Stimulated activated CD4-positive, alpha-beta T cell treated with anti-CD3 and anti-CD28 coated beads, Interleukin-12 subunit alpha, Interleukin-12 subunit beta, amount 100 ng/mL, for 4 hours (primary cell): ENCODE data around the gene INAVA.

Source experiments
- DNase-seq: peaks from one replicate; pipeline ENCODE4 v3.0.0-alpha.2; 2020

Gene INAVA

DNA sequence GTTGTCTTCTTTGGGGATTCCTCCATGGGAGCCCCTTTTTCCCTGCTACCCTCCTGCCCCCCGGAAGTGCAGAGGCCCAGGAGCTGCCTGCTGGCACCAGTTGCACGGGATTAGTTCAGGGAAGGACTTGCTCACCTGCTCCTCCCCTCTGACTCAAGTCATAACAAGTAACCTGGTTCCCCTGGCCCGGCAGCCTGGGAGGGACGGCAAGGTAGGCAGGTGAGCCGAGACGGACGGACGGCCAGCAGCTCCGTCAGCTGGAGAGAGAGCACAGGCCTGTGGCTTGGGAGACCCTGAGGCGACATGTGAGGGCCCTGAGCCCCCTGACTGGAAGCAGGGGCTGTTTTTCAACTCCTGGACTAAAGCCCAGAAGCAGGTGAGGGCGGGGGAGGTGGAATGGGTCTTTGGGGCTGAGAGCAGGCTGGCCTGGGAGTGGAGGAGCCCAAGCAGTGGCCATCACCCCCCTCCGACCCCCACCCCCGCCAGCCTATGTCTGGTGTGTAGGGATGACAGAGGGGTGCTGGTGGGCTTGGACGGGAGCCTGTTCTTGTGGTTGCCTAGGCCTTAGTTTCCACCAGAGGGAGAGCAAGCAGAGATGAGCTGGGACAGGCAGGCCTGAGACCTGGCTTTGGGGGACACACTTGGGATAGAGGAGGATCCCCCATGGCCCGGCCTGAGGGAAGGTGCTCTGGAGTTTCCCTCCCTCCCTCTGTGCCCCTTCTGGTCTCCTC is at the start of gene INAVA:
Gene INAVA (plus strand): TSS at position 189 of the 731 bp plus-strand sequence. CDS start 3,501 bp downstream, outside the sequence.
- no peak for DNase-seq

- DNase-seq, result no peak
These were observed 49.3 kb upstream of the INAVA start for GRCh38 chr1:200845360-200845759.

- no peak for DNase-seq
These were observed 48.3 kb upstream of the INAVA start for GRCh38 chr1:200846398-200846797.

- no peak for DNase-seq
These were observed 45.3 kb upstream of the INAVA start for GRCh38 chr1:200849430-200849829.

GRCh38 chr1:200850554-200850953 is 44.1 kb upstream of the INAVA start:
- DNase-seq, result no peak

DNA sequence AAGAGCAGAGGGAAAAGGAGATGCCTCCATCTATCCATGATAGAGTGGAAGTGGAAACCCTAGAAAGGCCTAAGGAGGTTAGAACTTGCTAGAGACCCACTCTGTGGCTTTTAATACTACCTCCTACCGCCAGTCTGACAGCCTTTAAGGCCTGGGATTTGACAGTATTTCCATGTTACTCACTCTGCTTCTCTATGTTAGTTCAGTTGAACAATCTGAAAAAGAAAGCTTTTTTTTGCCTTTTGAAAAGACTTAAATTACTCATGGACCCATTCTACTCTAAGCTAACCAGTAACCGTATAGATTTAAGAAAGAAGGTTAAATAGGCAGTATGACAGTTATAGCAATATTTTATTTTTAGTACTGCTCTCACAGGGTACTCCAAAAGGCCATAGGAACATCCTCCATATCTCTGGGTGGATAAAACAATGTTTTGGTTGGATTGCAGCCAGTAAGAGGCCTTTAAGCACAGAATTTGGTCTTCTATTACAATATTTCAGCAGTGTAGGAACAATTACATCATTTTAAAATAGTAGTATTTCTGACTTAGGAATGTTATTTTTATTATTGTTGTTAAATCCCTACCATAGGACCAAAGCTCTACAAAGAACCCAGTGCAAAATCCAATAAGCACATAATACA is 37.9 kb upstream of the INAVA start:
- DNase-seq, result no peak

GRCh38 chr1:200857804-200858203 is 36.9 kb upstream of the INAVA start:
- no peak for DNase-seq

DNA sequence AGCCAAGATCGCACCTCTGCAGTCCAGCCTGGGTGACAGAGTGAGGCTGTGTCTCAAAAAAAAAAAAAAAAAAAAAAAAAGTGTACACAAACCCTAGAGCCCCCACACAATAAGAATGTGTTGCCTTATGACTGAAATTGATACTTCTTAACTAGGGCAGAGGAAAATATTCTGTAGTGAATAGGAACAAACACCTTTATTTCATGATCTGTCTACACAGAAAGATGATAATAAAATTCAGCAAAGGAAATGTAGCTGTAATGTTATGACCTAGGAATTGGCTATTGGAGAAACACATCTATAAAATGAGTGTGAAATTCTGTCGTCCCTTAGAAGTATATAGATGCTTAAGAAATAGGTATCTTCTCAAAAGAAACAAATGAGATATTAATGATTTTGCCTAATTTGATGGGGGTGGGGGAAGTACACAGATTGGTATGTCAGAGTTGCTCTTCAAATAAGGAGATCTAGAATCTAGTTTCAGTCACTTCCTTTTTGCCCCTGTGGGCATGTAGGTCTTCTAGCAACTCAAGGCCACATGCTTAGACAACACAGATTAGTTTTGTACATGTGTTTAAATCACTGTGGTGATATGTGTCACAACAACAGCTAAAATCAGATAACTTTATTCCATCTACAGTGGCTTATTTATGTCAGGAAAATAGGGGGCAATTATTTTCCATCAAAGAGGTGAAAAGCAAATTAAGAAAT is 32.6 kb upstream of the INAVA start:
- DNase-seq, result no peak

DNA sequence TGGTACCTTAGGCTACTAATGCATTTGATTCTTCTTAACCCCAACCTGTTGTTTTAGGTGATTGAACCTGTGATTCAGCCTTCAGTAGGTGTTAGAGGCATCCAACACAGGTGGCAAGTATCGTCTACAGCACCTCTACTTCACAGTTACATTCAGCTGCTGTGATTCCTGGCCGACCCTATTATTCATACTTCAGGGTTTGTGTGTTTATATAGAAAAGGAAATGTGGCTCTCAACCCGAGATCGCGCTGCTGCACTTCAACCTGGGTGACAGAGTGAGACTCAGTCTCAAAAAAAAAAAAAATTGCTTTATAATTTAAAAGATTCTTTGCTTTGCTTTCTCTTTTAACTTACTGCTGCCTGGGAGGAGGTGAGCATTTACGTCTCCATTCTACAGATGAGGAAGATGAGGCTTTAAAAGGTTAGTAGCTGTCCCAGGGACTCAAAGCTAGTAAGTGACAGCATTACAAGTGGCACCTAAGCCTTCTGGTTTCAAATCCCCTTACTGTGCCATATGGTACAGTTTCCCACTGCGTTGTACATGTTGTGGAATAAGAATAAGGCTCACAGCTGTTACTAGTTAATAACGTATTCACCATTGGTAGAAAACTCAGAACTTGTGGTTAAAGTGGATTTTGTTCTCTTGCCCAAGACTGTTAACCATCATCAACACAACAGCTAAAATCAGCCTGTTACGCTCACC is 31.8 kb upstream of the INAVA start:
- no peak for DNase-seq

- DNase-seq, result no peak
These were observed 28.6 kb upstream of the INAVA start for GRCh38 chr1:200866116-200866515.

- no peak for DNase-seq
These were observed 28.2 kb upstream of the INAVA start for GRCh38 chr1:200866521-200866920.

DNA sequence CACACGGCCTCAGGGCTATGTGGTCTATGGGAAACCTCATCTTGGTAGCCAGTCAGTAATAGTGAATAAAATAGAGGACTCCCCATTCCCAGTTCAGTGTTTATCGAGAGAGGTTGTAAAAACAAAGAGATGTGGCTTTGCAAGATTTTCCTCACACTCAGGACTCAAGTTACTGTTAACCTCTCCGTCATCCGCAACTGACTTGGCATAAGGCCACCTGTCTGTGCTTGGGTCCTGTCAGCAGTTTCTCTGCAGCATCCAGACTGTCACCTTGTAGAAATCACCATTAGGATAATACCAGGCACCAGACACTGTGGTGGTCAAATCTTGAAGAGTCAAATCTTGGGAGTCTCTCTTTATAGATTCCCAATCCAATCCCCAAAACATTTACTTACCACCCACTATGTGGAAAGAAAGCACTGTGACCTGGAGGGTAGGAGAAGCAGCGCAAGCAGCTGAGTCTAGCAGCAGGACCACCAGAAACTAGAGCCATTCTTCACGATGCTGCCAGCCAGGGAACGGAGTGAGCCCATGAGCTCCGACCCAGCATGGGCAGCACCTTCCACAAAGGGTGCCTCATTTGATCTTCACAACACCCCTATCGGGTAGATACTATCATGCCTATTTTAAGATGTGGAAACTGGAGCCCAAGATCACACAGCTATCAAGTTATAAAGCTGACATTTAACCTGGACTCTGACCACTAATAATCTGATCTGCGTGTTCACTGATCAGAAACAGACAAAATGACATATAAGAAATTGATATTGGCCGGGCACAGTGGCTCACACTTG is 27.5 kb upstream of the INAVA start:
- no peak for DNase-seq

GRCh38 chr1:200869376-200869752 is 25.3 kb upstream of the INAVA start:
- DNase-seq, result no peak

DNA sequence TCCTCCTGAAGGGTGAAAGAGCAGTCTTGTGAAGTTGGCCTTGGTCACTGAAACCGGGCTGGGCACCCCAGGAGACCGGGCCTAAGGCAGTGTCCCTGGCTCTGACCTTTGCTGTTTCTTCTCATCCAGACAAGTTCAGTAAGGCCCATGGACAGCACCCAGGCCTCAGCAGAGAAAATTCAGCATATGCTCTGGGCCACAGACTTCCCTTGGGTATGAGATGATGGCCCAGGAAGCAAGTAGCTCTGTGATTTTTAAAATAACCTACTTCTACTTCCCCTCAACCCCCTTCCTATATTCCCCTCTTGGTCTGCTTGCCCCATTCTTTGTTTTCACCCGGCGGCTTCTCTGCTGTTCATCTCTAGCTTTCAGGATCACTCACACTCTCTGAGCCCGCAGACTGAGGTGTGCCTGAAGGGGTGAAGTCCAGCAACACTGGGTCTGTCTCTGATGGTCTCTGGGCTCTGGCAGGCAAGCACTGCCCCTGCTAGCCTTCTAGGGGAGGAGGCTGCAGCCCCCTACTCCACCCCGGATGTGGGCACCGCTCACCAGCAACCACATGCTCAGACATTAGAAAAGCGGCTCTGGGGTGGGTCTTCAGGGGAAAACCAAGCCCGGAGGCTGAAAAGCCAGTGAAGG is 24.8 kb upstream of the INAVA start:
- no peak for DNase-seq

DNA sequence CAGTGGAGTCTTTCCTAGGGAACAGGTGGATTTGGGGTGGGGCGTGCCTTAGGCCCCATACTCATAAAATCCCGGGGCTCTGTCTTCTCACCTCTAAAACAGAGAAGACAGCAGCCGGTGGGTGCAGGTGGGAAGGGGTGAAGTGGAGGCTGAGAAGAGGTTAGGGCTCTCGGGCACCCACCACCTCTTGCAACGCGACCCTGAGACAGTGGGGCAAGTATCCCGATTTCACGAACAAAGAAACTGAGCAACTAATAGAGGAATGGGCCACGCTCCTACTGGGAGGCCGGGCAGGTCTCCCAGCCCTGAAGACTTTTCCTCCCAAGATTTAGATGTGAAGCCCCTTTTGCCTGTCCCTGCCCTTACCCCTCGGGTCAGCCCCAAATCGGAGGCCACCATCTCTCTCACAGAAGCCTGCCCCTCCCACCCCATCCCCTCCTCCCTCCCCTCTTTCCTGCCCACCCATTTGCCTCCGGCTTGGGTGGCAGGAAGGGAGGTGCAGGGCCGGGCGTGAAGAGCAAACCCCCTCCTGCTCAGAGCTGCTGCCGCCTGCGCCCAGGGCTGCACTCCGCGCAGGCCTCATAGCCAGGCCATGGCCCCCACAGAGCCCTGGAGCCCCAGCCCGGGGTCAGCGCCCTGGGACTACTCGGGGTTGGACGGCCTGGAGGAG is 22.1 kb upstream of the INAVA start, which contains the start of gene GPR25:
Gene GPR25 (plus strand): TSS at position 536 of the 670 bp plus-strand sequence. CDS start 57 bp downstream, at position 593.
- no peak for DNase-seq

DNA sequence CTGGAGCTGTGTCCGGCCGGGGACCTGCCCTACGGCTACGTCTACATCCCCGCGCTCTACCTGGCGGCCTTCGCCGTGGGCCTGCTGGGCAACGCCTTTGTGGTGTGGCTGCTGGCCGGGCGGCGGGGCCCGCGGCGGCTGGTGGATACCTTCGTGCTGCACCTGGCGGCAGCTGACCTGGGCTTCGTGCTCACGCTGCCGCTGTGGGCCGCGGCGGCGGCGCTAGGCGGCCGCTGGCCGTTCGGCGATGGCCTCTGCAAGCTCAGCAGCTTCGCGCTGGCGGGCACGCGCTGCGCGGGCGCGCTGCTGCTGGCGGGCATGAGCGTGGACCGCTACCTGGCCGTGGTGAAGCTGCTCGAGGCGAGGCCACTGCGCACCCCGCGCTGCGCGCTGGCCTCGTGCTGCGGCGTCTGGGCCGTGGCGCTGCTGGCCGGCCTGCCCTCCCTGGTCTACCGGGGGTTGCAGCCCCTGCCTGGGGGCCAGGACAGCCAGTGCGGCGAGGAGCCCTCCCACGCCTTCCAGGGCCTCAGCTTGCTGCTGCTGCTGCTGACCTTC is 21.5 kb upstream of the INAVA start:
- DNase-seq, result no peak

- DNase-seq, result no peak
These were observed 20.9 kb upstream of the INAVA start for GRCh38 chr1:200873671-200874397.

DNA sequence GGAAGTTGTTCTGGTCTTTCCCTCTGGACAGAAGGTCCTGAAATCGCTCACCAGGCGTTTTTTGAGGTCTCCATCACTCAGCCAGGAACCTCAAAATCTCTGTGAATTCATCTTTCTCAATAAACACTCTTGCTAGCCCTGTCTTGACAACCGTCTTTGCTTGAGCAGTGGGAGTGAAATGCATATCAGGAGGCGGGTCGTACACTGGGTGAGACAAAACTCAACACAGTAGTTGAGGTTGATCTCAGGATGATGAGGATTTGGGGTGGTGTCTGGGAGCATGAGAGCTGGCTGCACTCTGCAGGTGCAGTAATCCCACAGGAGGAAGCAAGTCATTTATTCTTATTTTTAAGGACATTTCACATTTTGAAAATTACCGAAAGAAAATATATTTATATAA is 20.0 kb upstream of the INAVA start:
- no peak for DNase-seq

DNA sequence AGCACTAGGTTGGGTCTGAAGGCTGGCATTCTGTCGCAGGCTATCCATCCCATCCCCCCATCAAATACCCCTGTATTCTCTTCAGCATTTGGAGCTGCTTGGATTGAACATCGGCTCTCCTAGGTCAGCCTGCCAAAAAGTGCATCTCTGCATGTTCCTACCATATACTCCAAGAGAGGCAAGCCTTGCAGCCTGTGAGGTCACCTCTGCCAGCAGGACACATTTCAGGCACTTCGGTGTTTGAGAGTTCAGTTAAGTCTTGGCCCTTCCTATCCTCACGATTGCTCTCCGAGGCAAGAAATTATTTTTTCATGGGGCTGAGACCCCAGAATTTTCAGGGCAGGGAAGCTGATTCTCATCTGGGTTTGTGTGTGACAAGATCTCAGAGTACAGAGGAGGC is 19.3 kb upstream of the INAVA start:
- DNase-seq, result no peak

DNA sequence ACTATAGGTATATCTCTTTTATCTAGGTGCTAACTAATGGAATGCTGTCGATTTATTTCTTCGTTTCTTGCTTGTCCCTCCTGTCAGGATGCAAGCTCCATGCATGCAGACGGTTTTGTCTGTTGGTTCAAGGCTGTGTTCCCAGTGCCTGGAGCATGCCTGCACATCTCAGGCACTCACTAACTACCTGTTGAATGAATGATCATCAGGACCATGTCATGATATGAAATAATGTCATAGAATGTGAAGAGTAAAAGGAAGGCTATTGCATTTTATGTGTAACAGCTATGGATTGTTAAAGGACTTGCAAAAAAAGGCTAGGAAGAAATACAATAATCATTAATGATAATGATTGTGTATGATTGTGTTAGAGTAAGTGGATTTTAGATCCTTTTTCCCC is 17.7 kb upstream of the INAVA start:
- no peak for DNase-seq
